Measurements from ENCODE around the gene NELL1.

- TF ChIP-seq CTCF (IDR thresholded peaks at IDR 0.05) (no peak), POLR2AphosphoS5 (IDR thresholded peaks at IDR 0.05) (no peak), POLR2A (IDR thresholded peaks at IDR 0.05) (no peak), EP300 (IDR thresholded peaks at IDR 0.05) (no peak)
Measured at GRCh38 chr11:21264125-21264524, 594.7 kb downstream of the NELL1 start.
